OCI-LY7 (cell line): ENCODE data around the gene CENPVL1.
"Not testable (repeated sequence)": the region's sequence is repeated elsewhere in the genome, so short reads cannot be mapped to it uniquely, and the experiment has no call there.

ENCODE experiments used
- CTCF ChIP-seq: fragments of 200-600 bp; sonication (generic); conservative IDR thresholded peaks from 2 replicates; pipeline ENCODE4 v1.5.1; 2014; ENCODE audit warnings: mild to moderate bottlenecking, antibody characterized with exemption, low read length, moderate library complexity, mixed read lengths
- EZH2phosphoT487 ChIP-seq: fragments of 200-600 bp; sonication (generic); IDR thresholded peaks from 2 replicates; pipeline ENCODE4 v1.6.1; 2018; ENCODE audit warnings: low read depth, borderline replicate concordance, mild to moderate bottlenecking, mixed run types, antibody characterized with exemption, low read length, moderate library complexity, mixed read lengths

GRCh38 chrX:51682720-51683062 lies 27.6 kb upstream of the CENPVL1 start, which contains the start of gene CENPVL2:
- not testable (repeated sequence) for TF ChIP-seq CTCF, EZH2phosphoT487
